Central memory CD4-positive, alpha-beta T cell (primary cell): ENCODE measurements around the gene MRPL3.
A peak's percentile ranks its signal among the peaks of the same experiment; 100 is the strongest.

Experiments
- DNase-seq: peaks from one replicate; pipeline ENCODE4 v3.0.0; 2022

MRPL3 gene

GRCh38 chr3:131491775-131492174 lies 11.0 kb downstream of the MRPL3 start:
- DNase-seq, result no peak

GRCh38 chr3:131491084-131491483 lies 11.7 kb downstream of the MRPL3 start:
- no peak for DNase-seq

GRCh38 chr3:131486545-131486944 lies 16.2 kb downstream of the MRPL3 start:
- DNase-seq, result peak; percentile 52

GRCh38 chr3:131485119-131485518 lies 17.7 kb downstream of the MRPL3 start:
- no peak for DNase-seq

DNA sequence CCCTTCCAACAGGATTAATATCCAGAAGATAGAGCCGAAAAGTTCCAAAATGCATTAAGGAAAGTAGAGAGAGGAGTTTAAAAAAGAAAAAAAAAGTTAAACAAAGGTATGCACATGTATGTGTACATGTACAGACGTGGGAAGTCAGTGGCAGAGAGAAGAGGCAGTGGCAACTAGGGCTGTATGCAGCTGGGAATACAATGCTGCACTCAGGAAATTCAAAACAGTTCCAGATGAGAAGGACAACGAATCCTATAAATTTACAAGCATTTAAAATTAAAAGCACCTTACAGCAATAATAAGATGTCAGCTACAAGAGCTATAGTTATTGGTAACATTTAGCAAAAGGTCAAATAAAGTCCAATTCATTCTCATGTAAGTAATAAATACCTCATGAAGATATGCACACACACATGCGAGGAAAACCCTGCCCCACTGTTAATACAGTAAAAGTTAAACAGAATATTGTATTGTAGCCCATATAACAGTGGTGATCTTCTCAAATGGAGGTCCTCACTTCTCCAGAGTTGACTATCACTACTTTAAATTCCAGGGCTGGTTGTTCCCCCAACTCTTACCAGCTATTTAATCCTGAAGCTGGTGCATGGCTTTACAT lies 18.2 kb downstream of the MRPL3 start:
- DNase-seq, result no peak

GRCh38 chr3:131480116-131480515 lies 22.7 kb downstream of the MRPL3 start:
- no peak for DNase-seq

DNA sequence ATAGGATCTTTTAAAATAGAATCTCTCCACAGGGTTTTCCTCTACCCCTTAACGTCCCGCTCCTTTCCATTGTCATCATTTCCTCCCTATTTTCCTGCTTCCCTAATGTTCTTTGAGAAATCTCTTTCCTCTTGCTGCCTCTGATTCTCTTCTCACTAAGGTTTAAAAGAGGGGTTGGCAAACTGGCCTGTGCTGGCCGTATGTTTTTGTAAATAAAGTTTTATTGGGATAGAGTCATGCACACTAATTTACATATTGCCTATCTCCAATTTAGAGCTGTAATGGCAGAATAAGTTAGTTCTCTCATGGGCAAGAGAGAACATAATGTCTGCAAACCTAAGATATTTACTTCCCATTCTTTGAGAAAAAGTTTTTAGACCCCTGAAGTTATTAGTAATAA lies 25.0 kb downstream of the MRPL3 start:
- no peak for DNase-seq

DNA sequence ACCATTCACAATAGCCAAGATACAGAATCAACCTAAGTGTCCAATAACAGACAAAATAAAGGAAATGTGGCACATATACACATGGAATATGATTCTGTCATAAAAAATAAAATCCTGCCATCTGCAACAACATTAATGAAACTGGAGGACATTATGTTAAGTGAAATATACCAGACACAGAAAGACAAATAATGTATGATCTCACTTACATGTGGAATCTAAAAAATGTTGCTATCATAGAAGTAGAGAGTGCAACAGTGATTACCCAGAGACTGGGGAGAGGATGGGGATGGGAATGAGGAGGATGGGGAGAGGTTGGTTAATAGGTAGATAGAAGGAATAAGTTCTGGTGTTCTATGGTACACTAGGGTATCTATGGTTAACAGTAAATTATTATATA lies 28.7 kb downstream of the MRPL3 start:
- no peak for DNase-seq

DNA sequence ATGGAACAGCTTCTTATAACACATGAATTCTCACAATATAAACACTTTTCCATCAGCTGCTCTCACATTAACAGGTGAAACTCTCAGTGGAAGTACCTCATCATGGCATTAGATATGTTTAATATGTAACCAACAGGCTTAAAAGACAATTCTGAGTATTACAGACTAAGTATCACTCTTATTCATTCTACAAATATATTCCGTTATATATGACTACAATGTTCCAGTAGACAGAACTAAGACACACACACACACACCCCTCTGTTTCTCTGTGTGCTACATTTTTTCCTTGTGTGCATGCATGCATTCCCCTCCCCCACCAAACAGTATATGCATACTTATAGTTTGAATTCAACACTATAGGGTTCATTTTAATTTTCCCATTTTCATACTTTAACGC lies 32.4 kb downstream of the MRPL3 start:
- DNase-seq, result no peak

- no peak for DNase-seq
Measured at GRCh38 chr3:131458653-131459052, 44.1 kb downstream of the MRPL3 start.

DNA sequence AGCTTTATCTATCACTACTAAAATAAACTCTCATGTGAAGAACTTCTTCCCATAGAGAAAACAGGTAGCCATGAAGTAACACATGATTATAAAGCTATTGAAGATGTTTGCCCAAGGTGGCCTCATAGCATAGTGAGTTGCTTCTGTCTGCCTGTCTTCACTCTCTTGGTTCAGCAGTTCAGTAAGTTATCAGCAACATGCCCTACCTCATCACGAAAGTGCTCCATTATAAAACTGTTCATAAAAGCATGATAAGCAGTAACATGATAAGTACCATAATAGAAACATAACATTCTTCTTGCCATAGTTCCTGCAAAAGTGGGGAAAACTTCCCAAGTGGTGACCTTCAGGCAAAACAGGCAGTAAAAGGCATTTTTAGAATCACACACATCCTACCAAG lies 45.6 kb downstream of the MRPL3 start:
- no peak for DNase-seq

- no peak for DNase-seq
Measured at GRCh38 chr3:131454501-131454900, 48.3 kb downstream of the MRPL3 start.

DNA sequence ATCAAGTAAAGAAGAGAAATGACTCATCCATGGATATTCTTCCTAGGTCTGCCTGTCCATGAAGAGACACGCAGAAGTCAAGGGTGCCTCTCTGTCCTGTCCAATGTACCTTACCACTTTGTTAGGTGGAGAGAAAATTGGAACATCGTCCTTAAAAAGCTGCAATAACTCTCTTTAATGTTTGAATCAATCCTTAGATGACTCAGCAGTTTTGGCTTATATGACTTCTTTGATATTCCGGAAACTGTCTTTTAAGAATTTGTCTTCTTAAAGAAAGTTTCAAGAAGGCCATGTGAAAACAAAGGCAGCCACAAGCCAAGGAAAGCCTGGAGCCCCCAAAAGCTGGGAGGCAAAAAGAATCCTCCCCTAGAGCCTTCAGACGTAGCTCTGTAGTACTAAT lies 49.2 kb downstream of the MRPL3 start:
- DNase-seq, result no peak

DNA sequence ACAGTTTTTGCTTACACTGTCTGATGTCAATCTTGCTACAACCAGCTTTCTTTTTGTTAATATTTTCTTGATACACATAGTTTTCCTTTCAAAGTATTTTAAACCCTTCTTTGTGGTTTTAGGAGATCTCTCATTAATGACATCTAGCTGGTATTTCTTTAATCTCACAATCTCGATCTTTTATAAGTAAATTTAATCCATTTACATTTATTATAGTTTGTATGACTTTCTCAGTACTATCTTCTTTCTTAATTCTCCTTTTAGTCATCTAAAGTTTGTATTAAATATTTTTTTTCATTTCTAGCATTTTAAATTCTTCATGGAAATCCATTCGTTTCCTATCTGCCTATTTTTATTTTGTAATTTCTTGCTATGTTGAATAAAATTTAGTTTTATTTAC lies 55.4 kb downstream of the MRPL3 start:
- no peak for DNase-seq

GRCh38 chr3:131444180-131444579 lies 58.6 kb downstream of the MRPL3 start:
- DNase-seq, result no peak

- DNase-seq, result no peak
Measured at GRCh38 chr3:131439084-131439483, 63.7 kb downstream of the MRPL3 start.

DNA sequence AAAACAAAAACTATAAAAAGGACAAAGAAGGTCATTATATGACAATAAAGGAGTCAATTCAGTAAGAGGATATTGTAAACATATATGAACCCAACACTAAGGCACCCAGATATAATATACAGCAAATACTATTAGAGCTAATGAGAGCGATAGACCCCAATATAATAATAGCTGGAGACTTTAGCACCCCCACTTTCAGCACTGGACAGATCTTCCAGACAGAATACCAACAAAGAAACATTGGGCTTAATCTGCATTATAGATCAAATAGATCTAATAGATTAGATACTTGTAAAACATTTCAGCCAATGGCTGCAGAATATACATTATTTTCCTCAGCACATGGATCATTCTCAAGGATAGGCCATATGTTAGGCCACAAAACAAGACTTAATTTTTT lies 67.8 kb downstream of the MRPL3 start:
- DNase-seq, result no peak

- no peak for DNase-seq
Measured at GRCh38 chr3:131432441-131432840, 70.3 kb downstream of the MRPL3 start.

- DNase-seq, result no peak
Measured at GRCh38 chr3:131431754-131432153, 71.0 kb downstream of the MRPL3 start.

DNA sequence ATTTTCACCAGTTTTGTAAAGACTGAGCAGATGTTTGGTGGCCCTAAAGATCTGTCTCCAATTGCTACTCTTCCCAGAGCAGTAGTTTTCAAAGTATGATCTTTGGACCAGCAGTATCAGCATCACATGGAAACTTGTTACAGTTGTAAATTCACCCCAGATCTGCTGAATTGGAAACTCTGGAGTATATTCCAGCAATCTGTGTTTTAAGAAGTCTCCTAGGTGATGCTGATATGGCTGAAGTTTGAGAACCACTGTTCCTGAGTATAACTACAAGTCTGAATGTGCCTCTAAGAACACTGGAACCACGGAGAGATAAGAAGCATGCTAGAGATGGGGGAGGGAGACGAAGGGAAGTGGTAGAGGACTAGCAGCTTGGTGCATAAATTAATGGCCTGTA lies 75.5 kb downstream of the MRPL3 start:
- DNase-seq, result no peak

DNA sequence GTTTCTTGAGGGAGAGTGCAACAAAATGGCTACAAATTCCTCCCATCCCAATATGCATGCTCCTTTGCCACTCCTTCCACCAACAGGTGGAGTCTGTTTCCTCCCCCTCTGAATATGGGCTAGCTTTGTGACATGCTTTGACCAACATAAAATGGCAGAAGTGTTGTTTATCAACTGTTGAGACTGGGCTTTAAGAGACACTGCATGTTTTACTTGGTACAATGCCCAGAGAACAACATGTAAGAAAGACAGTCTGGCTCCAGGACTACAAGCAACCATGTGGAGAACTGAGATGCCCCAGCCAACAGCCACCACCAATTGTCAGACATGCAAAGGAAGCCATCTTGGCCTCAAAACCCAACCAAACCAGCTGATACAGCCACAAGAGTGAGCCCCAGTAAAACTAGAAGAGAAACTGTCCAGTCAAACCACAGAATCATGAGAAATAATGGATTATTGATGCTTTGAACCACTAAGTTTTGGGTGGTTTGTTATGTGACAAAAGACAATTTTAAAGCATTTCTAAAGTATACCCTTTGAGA lies 80.7 kb downstream of the MRPL3 start:
- DNase-seq, result no peak

DNA sequence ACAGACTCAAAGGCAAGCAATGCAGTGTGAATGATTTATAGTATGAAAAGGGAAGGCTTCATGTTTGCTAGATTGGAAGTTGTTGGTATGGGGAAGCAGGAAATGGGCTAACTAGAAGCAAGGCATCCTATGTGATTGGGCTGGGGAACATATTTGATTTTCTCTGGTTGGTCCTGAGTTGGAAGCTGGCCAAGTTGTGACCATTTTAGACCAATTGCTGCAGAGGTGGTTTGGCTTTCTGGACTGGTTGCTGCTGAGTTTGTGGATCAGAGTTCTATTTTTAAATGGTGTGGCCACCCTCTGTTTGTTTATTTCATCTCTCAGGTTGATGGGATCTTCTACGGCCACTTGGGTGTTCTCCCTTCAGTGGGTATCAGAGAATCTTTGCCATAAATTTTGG lies 81.5 kb downstream of the MRPL3 start:
- no peak for DNase-seq

- DNase-seq, result no peak
Measured at GRCh38 chr3:131417751-131418150, 85.0 kb downstream of the MRPL3 start.
